ENCODE results near the gene TAMM41. TPM values are rescaled to one million over a fixed set of nuclear protein-coding genes. Genes with fewer than 3 reads are reported as not detected.

Gene TAMM41
- total and polyA plus RNA-seq, 2 of the 4 experiments (the other 2 are of a cell fraction) = 4.3 to 15.9 TPM

DNA sequence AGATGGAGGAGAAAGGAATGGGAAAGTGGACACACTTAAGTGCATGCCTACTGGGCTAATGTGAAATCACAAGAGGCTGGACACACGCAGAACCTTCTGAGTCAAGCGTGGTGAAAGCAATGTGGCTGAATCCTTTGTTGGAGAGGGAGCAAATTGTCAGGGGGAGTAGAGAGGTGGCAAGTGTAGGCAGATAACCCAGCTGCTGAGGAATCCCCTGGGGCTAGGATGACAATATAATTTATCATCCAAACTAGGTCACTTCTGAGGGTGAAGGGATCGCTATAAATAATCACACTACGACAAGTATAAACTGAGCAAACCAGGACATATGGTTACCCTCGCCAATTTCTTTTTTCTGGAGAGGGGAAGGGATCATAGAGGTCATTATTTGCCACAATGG, 28.7 kb downstream of the TAMM41 start:
- H3K18ac ChIP-seq (ENCODE audit: low read depth, low read length) = no peak overlapping the region
- H3K9me3 ChIP-seq (ENCODE audit: control insufficient read depth, insufficient read depth, low read length) = no peaks in the 10 kb centered on the region
- H3K27me3 ChIP-seq (ENCODE audit: control insufficient read depth, insufficient read depth, low read length) = no peaks in the 10 kb centered on the region
- dilution Hi-C loops (cut with HindIII; ENCODE audit: low sequenced_read_pairs, unreplicated experiment) (no loop called here), in situ Hi-C loops (cut with MboI; ENCODE audit: low sequenced_read_pairs) (no loop called here), intact Hi-C loops (cut with micrococcal nuclease) (no loop called here)
- no peak overlapping the region for H2AK5ac ChIP-seq (ENCODE audit: low read depth, low read length)
- H3K79me1 ChIP-seq (ENCODE audit: low read depth in 1 of 2, low read length in 2 of 2) = 0 out of 4 replicates have a peak, but pooled peaks cover 0 to 2% of the 10 kb centered on the region in 2 experiments
- H4K8ac ChIP-seq (ENCODE audit: low read depth in 2 of 2, low read length in 2 of 2) = no peak overlapping the region
- no peak overlapping the region for H2AFZ ChIP-seq (replicated peaks; ENCODE audit: low read length, poor library complexity)
- ChIA-PET POLR2A (ENCODE audit: unreplicated experiment) (no interaction called here), CTCF (interaction anchor here (1.0 kb wide), 1 partner anchor 18 kb away, joined by 3 read pairs; no protein-coding TSS in a partner anchor)
- H3K4me2 ChIP-seq (ENCODE audit: low read depth, low read length) = no peak overlapping the region
- H3K4ac ChIP-seq (ENCODE audit: low read depth, low read length) = no peak overlapping the region
- no peak overlapping the region for H2BK120ac ChIP-seq (ENCODE audit: low read depth, low read length)
- no peak overlapping the region for H2BK20ac ChIP-seq (ENCODE audit: low read depth, low read length)
- ATAC-seq (ENCODE audit: low read depth) (no peak), DNase-seq (peak; percentile 11)
- H3K23ac ChIP-seq (ENCODE audit: low read depth, low read length) = no peak overlapping the region
- H3K9ac ChIP-seq (ENCODE audit: low read depth, low read length) = no peak overlapping the region
- BruUV-seq (replicated peaks) = no TSS peak
- H3K56ac ChIP-seq (ENCODE audit: extremely low read depth, insufficient read depth, low read length) = no peak overlapping the region
- no peaks in the 10 kb centered on the region for H4K20me1 ChIP-seq (ENCODE audit: insufficient read depth, low read length)
- H4K5ac ChIP-seq (ENCODE audit: low read depth, low read length) = no peak overlapping the region
- peaks cover 9% of the 10 kb centered on the region for H3K36me3 ChIP-seq (ENCODE audit: control insufficient read depth, insufficient read depth, low read length)
- no peak for TF ChIP-seq CHD1 (IDR thresholded peaks at IDR 0.05; ENCODE audit: low read depth, low read length)
- TF ChIP-seq MAZ (IDR thresholded peaks at IDR 0.05; ENCODE audit: borderline replicate concordance, low read depth, low read length) = no peak
- no peak for TF ChIP-seq RFX5 (IDR thresholded peaks at IDR 0.05; ENCODE audit: low read depth, low read length)
- no peak for TF ChIP-seq BHLHE40 (IDR thresholded peaks at IDR 0.05; ENCODE audit: low read depth, low read length)
- no peak for TF ChIP-seq SMC3 (IDR thresholded peaks at IDR 0.05; ENCODE audit: low read depth, low read length)
- TF ChIP-seq NFE2L2 (IDR thresholded peaks at IDR 0.05; ENCODE audit: low read depth, low read length) = no peak
- TF ChIP-seq, protein P1, sequence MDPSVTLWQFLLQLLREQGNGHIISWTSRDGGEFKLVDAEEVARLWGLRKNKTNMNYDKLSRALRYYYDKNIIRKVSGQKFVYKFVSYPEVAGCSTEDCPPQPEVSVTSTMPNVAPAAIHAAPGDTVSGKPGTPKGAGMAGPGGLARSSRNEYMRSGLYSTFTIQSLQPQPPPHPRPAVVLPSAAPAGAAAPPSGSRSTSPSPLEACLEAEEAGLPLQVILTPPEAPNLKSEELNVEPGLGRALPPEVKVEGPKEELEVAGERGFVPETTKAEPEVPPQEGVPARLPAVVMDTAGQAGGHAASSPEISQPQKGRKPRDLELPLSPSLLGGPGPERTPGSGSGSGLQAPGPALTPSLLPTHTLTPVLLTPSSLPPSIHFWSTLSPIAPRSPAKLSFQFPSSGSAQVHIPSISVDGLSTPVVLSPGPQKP (IDR thresholded peaks at IDR 0.05; ENCODE audit: borderline replicate concordance, low read depth, low read length) = no peak
- TF ChIP-seq, protein P2, sequence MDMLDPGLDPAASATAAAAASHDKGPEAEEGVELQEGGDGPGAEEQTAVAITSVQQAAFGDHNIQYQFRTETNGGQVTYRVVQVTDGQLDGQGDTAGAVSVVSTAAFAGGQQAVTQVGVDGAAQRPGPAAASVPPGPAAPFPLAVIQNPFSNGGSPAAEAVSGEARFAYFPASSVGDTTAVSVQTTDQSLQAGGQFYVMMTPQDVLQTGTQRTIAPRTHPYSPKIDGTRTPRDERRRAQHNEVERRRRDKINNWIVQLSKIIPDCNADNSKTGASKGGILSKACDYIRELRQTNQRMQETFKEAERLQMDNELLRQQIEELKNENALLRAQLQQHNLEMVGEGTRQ (IDR thresholded peaks at IDR 0.05; ENCODE audit: low read depth, low read length) = no peak
- no peak for TF ChIP-seq CEBPB (IDR thresholded peaks at IDR 0.05; ENCODE audit: low read depth, low read length)
- TF ChIP-seq FOS (IDR thresholded peaks at IDR 0.05; ENCODE audit: low read depth, low read length) = no peak
- TF ChIP-seq POLR2A (IDR thresholded peaks at IDR 0.05; ENCODE audit: low read depth, low read length) = no peak
- no peak for TF ChIP-seq RAD21 (IDR thresholded peaks at IDR 0.05; ENCODE audit: low read length)
- TF ChIP-seq, protein P3, sequence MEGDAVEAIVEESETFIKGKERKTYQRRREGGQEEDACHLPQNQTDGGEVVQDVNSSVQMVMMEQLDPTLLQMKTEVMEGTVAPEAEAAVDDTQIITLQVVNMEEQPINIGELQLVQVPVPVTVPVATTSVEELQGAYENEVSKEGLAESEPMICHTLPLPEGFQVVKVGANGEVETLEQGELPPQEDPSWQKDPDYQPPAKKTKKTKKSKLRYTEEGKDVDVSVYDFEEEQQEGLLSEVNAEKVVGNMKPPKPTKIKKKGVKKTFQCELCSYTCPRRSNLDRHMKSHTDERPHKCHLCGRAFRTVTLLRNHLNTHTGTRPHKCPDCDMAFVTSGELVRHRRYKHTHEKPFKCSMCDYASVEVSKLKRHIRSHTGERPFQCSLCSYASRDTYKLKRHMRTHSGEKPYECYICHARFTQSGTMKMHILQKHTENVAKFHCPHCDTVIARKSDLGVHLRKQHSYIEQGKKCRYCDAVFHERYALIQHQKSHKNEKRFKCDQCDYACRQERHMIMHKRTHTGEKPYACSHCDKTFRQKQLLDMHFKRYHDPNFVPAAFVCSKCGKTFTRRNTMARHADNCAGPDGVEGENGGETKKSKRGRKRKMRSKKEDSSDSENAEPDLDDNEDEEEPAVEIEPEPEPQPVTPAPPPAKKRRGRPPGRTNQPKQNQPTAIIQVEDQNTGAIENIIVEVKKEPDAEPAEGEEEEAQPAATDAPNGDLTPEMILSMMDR (conservative IDR thresholded peaks at IDR 0.05; ENCODE audit: low read depth, low read length) = no peak
- TF ChIP-seq MXI1 (IDR thresholded peaks at IDR 0.05; ENCODE audit: borderline replicate concordance, low read depth, low read length) = no peak
- TF ChIP-seq MAFK (IDR thresholded peaks at IDR 0.05; ENCODE audit: low read depth, low read length) = no peak
- no peak for TF ChIP-seq RCOR1 (IDR thresholded peaks at IDR 0.05; ENCODE audit: insufficient replicate concordance, low read length)
- H2AK9ac ChIP-seq (replicated peaks; ENCODE audit: low read depth, low read length, poor library complexity) = no peak overlapping the region
- peaks cover 9% of the 10 kb centered on the region; the same call in 1 of the 2 replicates for H3K4me1 ChIP-seq (ENCODE audit: control insufficient read depth, insufficient read depth, low read length)
- WGBS, 2 experiments (ENCODE audit: extremely low coverage in 2 of 2, insufficient read length in 1 of 2) = 67% methylated on average over 2 of the region's 5 CpGs; no CpG with 5 or more reads in 1 of the 2 experiments
- no peak overlapping the region for H3K4me3 ChIP-seq (ENCODE audit: insufficient read depth, low read depth, low read length)
- H2BK5ac ChIP-seq (ENCODE audit: low read depth, low read length, poor library complexity, severe bottlenecking) = no peak overlapping the region
- H3K27ac ChIP-seq (ENCODE audit: insufficient read depth, low read length) = no peak overlapping the region
- peaks cover 7% of the 10 kb centered on the region; the same call in 1 of the 2 replicates for H3K9me1 ChIP-seq (ENCODE audit: insufficient read depth, low read length)
- H2BK15ac ChIP-seq (ENCODE audit: low read depth, low read length) = no peak overlapping the region
- H4K91ac ChIP-seq (ENCODE audit: insufficient read depth, low read depth, low read length) = no peak overlapping the region
- H3K14ac ChIP-seq (replicated peaks; ENCODE audit: low read depth, low read length) = no peak overlapping the region
